SK-N-SH treated with all-trans-retinoic acid at 6 μM for 48 hours (cell line): ENCODE measurements around the gene BTBD16.

Experiments
- ATAC-seq: fragments of 200-7000 bp; cut with Tn5 transposase; 3 replicates; pipeline ENCODE4 v1.9.1; 2020; ENCODE audit warnings: mild to moderate bottlenecking, moderate library complexity
- ARNTL ChIP-seq: fragments of 450-650 bp; formaldehyde crosslinking; IDR thresholded peaks from 2 replicates; pipeline ENCODE4 v1.5.0; 2020; ENCODE audit warnings: low read depth, mild to moderate bottlenecking, moderate library complexity, borderline replicate concordance
- BACH2 ChIP-seq: fragments of 250-450 bp; sonication (Bioruptor Pico); IDR thresholded peaks from 2 replicates; pipeline ENCODE4 v1.9.0; 2021; ENCODE audit warnings: mild to moderate bottlenecking, borderline replicate concordance
- CREB5 ChIP-seq: fragments of 250-450 bp; sonication (Bioruptor Pico); IDR thresholded peaks from 2 replicates; pipeline ENCODE4 v1.5.1; 2020; ENCODE audit warnings: low read depth, mild to moderate bottlenecking, moderate library complexity
- CSRNP3 ChIP-seq: fragments of 250-450 bp; sonication (Bioruptor Pico); IDR thresholded peaks from 2 replicates; pipeline ENCODE4 v1.5.1; 2021; ENCODE audit warnings: mild to moderate bottlenecking, moderate library complexity
- ESRRG ChIP-seq: fragments of 250-450 bp; sonication (Bioruptor Pico); IDR thresholded peaks from 2 replicates; pipeline ENCODE4 v1.6.1; 2021; ENCODE audit warnings: mild to moderate bottlenecking
- GLIS3 ChIP-seq: fragments of 250-450 bp; sonication (Bioruptor Pico); IDR thresholded peaks from 2 replicates; pipeline ENCODE4 v1.5.0; 2020; ENCODE audit warnings: mild to moderate bottlenecking, moderate library complexity
- ISL1 ChIP-seq: fragments of 250-450 bp; sonication (Bioruptor Pico); IDR thresholded peaks from 2 replicates; pipeline ENCODE4 v2.1.2; 2022; ENCODE audit warnings: mild to moderate bottlenecking, moderate library complexity
- OSR1 ChIP-seq: fragments of 250-450 bp; sonication (Bioruptor Pico); IDR thresholded peaks from 2 replicates; pipeline ENCODE4 v1.8.0; 2022; ENCODE audit warnings: moderate library complexity, mild to moderate bottlenecking, inconsistent platforms
- PATZ1 ChIP-seq: fragments of 250-450 bp; sonication (Bioruptor Pico); IDR thresholded peaks from 2 replicates; pipeline ENCODE4 v1.8.0; 2020; ENCODE audit warnings: mild to moderate bottlenecking, moderate library complexity, borderline replicate concordance
- POU6F1 ChIP-seq: fragments of 250-450 bp; sonication (Bioruptor Pico); IDR thresholded peaks from 2 replicates; pipeline ENCODE4 v1.8.0; 2021; ENCODE audit warnings: low read depth, mild to moderate bottlenecking, moderate library complexity, borderline replicate concordance
- PPARA ChIP-seq: fragments of 250-450 bp; sonication (Bioruptor Pico); IDR thresholded peaks from 2 replicates; pipeline ENCODE4 v1.5.0; 2020; ENCODE audit warnings: mild to moderate bottlenecking, borderline replicate concordance
- RARB ChIP-seq: fragments of 250-450 bp; sonication (Bioruptor Pico); IDR thresholded peaks from 2 replicates; pipeline ENCODE4 v1.8.0; 2021; ENCODE audit warnings: mild to moderate bottlenecking, moderate library complexity
- SNAI2 ChIP-seq: fragments of 250-450 bp; sonication (Bioruptor Pico); IDR thresholded peaks from 2 replicates; pipeline ENCODE4 v1.5.0; 2020; ENCODE audit warnings: mild to moderate bottlenecking, moderate library complexity
- TCF4 ChIP-seq: fragments of 250-450 bp; sonication (Bioruptor Pico); IDR thresholded peaks from 2 replicates; pipeline ENCODE4 v1.8.0; 2021; ENCODE audit warnings: mild to moderate bottlenecking, moderate library complexity, borderline replicate concordance
- TOX ChIP-seq: fragments of 250-450 bp; sonication (Bioruptor Pico); IDR thresholded peaks from 2 replicates; pipeline ENCODE4 v1.8.0; 2021; ENCODE audit warnings: mild to moderate bottlenecking, moderate library complexity, borderline replicate concordance
- ZC3H10 ChIP-seq: fragments of 250-450 bp; sonication (Bioruptor Pico); IDR thresholded peaks from 2 replicates; pipeline ENCODE4 v1.5.1; 2021; ENCODE audit warnings: mild to moderate bottlenecking, moderate library complexity
- ZFP3 ChIP-seq: fragments of 250-450 bp; sonication (Bioruptor Pico); IDR thresholded peaks from 2 replicates; pipeline ENCODE4 v1.5.0; 2020; ENCODE audit warnings: mild to moderate bottlenecking, moderate library complexity
- ZFP30 ChIP-seq: fragments of 450-650 bp; formaldehyde crosslinking; IDR thresholded peaks from 2 replicates; pipeline ENCODE4 v1.5.0; 2022; ENCODE audit warnings: mild to moderate bottlenecking, moderate library complexity
- ZNF565 ChIP-seq: fragments of 450-650 bp; formaldehyde crosslinking; conservative IDR thresholded peaks from 2 replicates; pipeline ENCODE4 v1.5.0; 2020; ENCODE audit warnings: low read depth, mild to moderate bottlenecking, moderate library complexity
- ZNF8 ChIP-seq: fragments of 450-650 bp; formaldehyde crosslinking; IDR thresholded peaks from 2 replicates; pipeline ENCODE4 v1.5.0; 2020; ENCODE audit warnings: mild to moderate bottlenecking, moderate library complexity
- TF ChIP-seq, protein P1 (sequence below): fragments of 250-450 bp; sonication (Bioruptor Pico); IDR thresholded peaks from 2 replicates; pipeline ENCODE4 v1.5.0; 2020; ENCODE audit warnings: mild to moderate bottlenecking, moderate library complexity

The BTBD16 gene

DNA sequence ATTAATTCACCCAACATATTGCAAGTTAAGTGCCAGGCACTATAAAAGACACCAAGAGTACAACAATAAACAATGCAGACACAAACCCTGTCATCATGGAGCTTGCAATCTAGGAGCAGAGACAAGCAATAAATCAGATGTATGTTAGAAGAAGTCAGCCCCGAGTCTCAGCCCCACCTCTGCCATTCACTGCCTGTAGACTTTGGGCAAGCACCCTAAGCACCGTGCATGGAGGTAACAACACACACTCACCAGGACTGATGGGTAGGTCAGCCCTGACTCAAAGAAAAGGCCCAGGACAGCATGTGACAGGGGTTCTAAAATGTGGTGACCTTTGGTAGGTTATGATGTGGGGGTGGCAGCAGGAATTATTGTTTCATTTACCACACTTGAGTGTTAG lies 54.1 kb downstream of the BTBD16 start:
- TF ChIP-seq, protein P1, sequence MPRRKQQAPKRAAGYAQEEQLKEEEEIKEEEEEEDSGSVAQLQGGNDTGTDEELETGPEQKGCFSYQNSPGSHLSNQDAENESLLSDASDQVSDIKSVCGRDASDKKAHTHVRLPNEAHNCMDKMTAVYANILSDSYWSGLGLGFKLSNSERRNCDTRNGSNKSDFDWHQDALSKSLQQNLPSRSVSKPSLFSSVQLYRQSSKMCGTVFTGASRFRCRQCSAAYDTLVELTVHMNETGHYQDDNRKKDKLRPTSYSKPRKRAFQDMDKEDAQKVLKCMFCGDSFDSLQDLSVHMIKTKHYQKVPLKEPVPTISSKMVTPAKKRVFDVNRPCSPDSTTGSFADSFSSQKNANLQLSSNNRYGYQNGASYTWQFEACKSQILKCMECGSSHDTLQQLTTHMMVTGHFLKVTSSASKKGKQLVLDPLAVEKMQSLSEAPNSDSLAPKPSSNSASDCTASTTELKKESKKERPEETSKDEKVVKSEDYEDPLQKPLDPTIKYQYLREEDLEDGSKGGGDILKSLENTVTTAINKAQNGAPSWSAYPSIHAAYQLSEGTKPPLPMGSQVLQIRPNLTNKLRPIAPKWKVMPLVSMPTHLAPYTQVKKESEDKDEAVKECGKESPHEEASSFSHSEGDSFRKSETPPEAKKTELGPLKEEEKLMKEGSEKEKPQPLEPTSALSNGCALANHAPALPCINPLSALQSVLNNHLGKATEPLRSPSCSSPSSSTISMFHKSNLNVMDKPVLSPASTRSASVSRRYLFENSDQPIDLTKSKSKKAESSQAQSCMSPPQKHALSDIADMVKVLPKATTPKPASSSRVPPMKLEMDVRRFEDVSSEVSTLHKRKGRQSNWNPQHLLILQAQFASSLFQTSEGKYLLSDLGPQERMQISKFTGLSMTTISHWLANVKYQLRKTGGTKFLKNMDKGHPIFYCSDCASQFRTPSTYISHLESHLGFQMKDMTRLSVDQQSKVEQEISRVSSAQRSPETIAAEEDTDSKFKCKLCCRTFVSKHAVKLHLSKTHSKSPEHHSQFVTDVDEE (CRISPR knock-in tag) = no peak
- TF ChIP-seq CREB5 (CRISPR knock-in tag) (no peak), ZNF8 (no peak), PPARA (no peak), TOX (CRISPR knock-in tag) (no peak), ESRRG (no peak), ZFP3 (CRISPR knock-in tag) (no peak)

GRCh38 chr10:122326385-122326784 lies 55.3 kb downstream of the BTBD16 start:
- TF ChIP-seq TOX (CRISPR knock-in tag) = no peak
- ATAC-seq = no peak

More for the DNA sequence above, 54.1 kb downstream of the BTBD16 start:
- ATAC-seq = no peak

DNA sequence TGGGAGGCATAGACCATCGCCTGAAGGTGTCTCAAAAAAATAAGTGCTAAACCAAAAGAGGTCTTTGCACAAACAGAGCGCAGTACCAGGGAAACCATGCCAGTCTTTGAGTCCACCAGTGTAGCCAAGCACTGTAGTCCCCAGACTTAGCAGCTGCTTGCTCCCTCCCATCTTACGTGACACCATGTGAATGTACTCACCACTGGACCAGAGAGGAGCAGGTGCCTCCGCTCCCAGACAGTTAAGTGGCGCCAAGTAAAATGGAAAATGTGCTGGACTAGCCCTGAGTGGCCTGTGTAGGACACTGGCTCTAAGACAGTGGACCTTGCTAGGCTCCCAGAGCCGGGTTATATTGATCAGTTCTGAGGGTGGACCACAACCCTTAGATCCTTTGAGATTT lies 55.7 kb downstream of the BTBD16 start:
- no peak for ATAC-seq
- TF ChIP-seq ZNF565 (CRISPR knock-in tag) = no peak
- TF ChIP-seq CSRNP3 = no peak
- TF ChIP-seq TCF4 = no peak
- no peak for TF ChIP-seq ZNF8
- no peak for TF ChIP-seq OSR1 (CRISPR knock-in tag)
- no peak for TF ChIP-seq POU6F1 (CRISPR knock-in tag)
- TF ChIP-seq GLIS3 (CRISPR knock-in tag) = no peak
- no peak for TF ChIP-seq BACH2 (CRISPR knock-in tag)
- TF ChIP-seq ARNTL (CRISPR knock-in tag) = no peak
- TF ChIP-seq CREB5 (CRISPR knock-in tag) = no peak
- TF ChIP-seq RARB (CRISPR knock-in tag) = no peak
- no peak for TF ChIP-seq ZFP3 (CRISPR knock-in tag)
- no peak for TF ChIP-seq PPARA
- no peak for TF ChIP-seq ZFP30 (CRISPR knock-in tag)
- no peak for TF ChIP-seq SNAI2 (CRISPR knock-in tag)
- TF ChIP-seq, all 23 proteins: peak for 0

DNA sequence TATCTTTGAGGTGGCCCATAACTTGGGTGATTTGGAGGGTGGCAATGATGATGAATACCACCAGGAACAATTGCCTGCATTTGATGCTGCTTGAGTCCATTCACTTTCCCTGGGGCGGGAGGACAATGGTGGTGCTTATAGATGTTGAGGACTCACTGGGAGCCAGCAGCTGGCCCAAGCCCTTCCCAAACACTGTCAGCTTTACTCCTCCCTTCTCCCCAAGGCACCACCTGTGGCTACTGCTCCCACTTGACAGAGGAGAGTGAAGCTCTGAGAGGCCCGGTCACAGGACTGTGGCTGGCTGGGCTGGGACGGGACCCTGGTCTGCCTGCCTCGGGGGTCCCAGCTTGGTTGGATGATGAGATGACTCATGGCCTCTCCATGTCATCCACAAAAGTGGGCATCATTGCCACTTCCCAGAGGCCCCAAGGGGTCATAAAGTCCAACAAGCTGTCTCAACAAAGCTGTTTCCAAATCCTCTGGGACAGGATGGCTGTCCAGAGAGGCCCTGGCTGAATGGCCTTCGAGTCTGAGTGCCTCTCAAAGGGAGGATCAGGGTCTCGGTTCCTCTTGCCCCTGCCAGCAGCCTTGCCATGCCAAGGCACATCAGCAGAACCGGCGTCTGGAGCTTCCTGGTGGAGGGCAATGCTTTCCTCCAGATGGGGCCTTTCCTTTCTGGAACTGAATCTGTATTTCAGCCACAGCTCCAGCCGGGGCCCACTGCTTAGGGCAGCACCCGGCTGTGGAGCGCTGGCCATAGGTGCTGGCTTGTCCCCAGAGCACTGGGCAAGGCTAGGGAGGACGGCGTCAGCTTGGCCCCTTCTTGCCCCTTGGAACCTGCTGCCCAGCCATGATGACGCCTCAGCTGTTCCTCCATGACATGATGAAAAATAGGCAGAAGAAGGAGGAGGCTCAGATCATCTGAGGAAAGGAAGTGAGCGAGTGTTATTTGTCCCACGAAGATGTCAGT lies 56.4 kb downstream of the BTBD16 start:
- ATAC-seq = no peak
- no peak for TF ChIP-seq CSRNP3
- no peak for TF ChIP-seq ESRRG
- no peak for TF ChIP-seq BACH2 (CRISPR knock-in tag)
- TF ChIP-seq CREB5 (CRISPR knock-in tag) = no peak
- TF ChIP-seq PATZ1 (CRISPR knock-in tag) = no peak
- TF ChIP-seq ZC3H10 = no peak
- no peak for TF ChIP-seq ISL1 (CRISPR knock-in tag)
